Ecto neural progenitor cell (in vitro differentiated cells): ENCODE data around the gene MAP4.

Experiments used
- DNase-seq: peaks from one replicate; pipeline ENCODE4 v3.0.0-alpha.2; 2018; ENCODE audit warnings: low spot score

Gene MAP4

DNA sequence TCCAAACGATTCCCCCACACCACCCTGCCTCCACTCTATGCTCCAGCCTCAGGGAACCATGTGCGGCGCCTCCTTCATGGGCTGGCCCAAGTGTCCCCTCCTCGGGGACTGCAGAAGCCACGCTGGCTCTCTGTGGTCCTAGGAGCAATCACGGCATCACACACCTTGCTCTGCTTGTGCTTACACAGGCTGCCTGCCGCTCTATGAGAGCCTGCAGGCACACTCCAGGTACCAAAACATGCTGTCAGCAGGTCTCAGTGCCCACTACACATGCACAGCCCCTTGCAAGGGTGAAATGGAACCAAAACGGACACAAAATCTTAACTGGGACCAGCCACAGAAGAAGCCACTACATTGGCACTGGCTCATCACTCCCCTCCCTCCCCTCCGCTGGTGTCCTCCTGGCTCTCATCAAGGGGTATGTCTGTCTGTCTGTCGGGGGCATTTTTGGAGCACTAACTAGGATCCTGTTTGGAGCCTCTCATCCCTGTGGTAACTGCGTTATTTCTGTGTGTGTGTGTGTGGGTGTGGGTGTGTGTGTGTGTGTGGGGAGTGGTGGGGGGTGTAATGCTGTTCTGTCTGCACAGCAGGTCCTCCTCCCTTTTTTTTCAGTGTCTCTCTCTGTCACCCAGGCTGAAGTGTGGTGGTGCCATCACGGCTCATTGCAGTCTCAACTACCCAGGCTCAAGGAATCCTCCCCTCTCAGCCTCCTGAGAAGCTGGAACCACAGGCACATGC lies 152.7 kb downstream of the MAP4 start:
- no peak for DNase-seq

DNA sequence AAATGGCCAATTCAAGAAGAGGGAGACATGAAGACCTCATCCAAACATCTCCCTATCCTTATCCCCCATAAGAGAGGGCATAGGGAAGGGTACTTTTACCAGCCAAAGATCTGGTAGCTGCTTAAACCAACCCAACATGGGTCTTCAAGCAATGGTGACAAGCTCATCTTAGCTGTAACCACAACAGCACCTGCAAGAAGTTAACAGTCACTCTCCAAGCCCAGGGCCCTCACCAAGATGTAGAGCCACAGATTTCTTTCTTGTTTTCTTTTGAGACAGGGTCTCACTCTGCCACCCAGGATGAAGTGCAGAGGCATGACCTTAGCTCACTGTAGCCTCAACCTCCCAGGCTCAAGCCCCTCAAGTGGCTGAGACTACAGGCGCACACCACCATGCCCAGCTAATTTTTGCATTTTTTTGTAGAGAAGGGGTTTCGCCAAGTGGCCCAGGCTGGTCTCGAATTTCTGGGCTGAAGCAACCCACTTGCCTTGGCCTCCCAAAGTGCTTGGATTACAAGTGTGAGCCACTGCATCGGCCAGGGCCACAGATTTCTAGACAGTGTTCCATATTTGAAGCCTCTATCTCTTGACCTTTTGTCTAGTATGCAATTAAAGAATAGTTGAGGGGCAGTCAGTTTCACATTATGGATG lies 156.1 kb downstream of the MAP4 start:
- DNase-seq, result no peak

DNA sequence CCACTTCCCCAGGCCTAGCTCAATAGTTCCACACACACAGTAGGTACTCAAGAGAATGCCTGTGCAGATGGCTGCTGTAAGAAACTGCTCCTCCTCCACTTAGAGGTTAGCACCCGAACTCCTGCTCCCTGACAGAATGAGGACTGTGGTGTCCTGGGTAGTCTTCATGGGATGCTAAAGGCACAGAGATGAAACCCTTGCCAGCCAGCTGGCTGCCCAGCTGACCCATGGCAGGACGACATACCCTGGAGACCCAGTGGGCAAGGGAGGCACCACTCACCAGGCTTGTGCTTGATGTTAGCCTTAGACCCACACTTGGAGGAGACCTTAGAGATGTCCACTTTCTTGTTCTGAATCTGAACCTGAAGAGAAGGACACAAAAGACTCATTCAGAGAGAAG lies 159.1 kb downstream of the MAP4 start:
- no peak for DNase-seq

DNA sequence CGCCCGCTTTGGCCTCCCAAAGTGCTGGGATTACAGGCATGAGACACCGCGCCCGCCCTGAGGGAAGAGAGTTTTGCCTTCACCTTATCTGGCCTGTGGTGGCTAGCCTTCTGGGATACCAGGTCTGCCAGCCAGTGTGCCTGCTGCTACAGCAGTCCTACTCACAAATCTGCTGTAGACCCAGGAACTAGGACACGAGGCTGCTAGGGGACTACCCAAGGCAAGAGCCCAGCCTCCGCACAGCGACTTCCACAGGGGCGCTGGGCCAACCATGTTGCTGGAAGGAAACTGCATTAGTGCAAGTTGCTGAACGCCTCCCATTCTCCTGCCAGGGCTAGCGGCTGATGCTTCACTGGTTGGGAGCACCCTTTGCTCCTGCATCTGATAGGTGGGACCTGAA lies 159.5 kb downstream of the MAP4 start:
- no peak for DNase-seq

DNA sequence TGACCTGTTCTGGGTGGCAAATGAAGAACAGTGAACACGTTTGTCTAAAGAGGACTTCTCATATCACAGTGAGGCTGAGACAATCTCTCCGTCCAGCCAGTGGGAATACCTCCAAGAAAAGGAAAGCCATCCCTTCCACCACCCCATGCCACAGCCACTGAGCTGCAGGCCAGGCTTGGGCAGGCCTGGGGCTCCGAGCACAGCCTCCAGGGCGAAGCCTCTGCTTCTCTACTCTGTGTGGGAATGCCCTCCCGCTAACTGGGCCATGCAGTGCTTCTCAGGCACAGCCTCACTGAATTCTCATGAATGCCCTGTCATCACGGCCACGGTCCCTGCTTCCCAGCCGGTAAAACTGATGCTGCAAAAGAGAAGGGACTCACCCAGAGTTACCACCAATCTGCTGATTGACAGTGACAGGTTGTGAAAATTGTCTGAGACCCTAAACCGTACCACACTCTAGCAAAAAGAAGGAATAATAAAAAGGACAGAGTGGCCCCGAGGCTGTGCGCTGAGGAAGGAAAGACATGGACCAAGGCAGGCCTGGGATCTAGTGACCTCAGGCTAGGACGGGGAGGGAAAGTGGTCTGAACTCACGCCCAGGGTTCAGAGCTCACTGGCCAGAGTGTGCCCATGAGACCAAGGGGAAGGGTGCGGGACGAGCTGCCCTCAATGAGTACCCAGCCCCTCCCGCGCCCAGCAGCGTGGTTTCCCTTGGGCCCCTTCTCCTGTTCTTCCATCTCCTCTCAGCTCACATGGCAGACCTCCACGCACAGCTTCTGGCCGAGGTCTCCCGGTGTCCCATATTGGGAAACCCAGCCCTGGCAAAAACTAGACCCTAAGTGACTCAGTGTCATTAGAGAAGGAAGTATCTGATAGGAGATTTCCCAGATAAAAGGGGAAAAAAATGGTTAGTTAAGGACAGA lies 160.5 kb downstream of the MAP4 start:
- DNase-seq, result no peak

DNA sequence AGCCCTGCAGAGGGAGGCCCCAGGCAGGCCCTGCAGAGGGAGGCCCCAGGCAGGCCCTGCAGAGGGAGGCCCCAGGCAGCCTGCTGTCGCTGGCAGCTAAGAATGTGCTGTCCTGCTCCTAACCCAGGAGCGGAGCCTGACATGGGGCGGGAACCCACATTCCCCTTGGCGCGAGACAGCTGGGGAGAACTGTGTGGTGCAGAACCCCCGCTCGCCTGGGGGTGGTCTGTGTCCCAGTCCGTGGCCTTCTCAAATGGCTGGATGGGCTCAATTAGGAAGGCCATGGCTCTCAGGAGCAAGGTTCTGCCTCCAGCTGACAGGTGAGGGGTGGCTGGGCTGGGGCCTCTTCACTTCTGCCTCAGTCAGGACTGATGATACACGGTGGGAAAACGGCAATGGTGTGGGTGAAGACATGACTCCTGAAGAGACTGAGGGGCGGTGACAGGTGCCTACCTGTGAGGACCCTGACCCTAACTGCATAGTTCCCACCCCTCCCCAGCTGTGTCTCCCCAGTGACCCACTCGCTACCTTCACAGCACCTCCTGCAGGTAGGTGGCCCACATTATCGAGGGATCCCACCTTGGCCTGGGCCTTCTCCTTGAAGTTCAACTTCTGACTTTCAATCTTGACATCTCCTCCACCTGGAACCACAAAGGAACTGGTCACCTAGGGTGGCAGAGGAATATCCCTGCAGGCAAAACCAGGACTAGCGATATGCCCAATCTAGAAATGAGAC lies 161.3 kb downstream of the MAP4 start:
- DNase-seq, result no peak

DNA sequence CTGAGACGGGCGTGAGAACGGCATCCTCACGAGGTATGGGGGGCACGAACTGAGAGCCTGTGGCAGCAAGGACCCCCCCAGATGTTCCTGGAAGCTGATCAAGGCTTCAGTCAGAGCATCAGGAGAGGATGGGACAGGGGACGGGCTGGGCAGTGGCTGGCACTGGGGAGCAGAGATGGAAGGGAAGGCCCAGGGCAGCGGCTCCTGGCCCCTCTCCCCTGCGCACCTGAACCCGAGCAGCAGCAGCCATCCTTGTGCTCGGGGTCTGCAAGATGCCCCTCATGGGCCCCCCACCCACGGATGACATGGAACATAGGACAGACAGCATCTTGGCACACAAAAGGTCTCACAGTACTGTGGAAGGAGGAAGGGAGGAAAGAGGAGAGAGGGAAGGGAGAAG lies 161.9 kb downstream of the MAP4 start:
- DNase-seq, result no peak

DNA sequence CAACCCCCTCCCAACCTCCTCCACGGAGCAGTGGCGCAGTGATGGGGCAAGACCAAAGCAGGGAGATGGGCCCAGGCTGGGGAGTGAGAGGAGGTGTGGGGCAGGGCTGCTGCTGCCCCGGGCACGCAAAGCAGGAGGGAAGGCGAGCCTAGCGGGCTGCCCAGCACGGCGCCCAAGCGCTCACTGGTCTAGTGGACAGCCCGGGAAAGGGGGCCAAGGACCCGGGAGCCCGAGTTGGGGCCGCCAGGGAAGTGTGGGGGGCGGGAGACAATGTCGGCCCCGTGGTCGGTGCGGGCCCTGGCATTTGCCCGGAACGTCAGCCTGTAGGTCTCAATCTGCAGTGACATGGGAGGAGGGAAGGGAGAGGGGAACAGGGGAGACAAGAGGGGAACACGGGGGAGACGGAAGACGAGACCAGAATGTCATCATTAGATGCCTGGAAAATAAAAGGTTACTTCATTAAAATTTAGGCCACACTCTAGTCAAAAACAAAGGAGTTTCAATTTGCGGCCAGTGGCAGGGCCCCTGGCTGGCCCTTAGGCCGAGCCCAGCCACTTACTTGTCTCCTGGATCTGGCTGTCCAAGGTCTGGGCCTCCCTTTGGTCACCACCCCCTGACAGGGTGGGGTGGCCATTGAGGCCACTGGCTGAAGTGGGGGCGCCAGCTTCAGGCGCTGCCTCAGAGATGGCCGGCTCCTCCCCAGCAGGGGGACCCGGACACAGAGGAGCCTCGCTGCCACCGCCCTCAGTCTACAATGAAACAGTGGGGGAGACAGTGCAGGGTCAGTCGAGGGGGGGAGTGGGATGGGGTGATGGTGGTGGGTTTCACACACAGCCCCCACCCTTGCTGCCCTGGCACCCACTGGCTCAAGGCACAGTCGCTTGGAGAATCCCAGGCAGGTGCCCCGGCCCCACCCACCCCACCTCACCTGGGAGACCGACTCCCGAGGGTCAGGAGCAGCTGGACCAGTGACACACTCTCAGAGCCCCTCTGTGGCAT lies 163.3 kb downstream of the MAP4 start:
- no peak for DNase-seq

DNA sequence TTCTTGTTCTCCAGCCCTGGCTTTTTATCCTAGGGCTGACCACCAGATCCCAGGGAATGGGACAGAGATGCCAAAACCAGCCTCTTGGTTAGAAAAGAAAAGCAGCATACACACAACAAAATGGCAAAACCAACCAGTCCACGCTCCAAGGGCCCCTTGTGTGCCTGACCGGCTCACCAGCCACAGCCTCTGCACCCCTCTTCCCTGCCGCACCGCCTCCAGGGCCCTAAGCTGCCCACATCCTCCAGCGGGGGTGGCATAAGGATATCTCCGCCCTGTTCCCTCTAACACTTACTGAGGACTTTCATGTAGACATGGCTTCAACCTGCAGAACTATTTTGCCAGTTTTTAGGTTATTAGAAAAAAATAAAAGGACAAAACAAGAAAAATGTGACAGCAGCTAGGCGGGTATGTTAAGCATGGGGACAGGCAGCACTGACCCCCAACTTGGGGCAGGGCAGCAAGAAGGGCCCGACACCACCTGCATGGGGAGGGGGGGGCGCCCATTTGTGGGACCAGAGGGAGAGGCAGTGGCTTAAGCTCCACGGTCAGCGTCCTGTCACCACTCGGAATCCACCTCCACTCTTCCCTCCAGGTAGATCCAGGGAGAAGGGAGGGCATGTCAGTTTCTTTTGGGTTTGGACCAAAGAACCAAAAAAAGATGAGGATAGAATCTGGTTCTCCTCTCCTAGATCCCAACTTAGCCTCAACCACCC lies 164.2 kb downstream of the MAP4 start:
- DNase-seq, result no peak

DNA sequence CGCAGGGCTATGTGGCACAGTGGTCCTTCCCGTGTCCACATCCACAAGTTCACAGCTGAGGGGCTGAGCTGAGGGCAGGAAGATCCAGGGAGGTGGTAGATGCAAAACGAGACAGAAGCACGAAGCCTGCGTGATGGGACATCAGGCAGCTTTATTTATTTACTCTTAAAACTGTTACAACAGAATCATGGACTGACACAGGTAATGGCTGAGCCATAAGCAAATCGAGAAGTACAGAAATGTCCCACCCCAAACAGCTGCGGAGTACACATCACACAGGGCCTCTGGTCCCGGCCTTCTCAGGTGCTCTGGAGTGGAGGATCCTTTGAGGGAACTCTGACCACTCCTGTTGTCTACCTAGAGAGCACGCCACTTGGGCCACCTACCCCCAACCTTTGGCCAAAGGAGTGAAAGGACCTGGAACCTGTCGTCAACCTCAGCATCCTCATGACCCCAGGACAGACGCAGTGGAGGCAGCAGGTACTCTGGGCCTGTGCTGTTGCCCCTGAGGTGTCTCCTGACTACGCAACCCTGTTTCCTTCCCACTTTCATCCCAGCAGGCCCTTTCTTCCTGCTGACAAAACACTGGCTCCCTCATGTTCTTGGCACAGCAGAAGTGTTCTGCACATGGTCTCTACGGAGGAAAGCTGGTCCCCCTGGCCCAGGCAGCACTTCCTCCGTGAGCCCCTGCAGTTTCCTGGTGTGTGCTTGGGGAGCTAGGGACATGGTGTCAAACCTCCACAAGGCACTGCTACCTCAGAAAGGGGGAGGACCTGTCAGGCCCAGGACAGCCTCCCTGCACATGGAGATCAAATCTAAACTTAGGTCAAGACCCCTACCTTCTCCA lies 165.4 kb downstream of the MAP4 start:
- DNase-seq, result no peak

DNA sequence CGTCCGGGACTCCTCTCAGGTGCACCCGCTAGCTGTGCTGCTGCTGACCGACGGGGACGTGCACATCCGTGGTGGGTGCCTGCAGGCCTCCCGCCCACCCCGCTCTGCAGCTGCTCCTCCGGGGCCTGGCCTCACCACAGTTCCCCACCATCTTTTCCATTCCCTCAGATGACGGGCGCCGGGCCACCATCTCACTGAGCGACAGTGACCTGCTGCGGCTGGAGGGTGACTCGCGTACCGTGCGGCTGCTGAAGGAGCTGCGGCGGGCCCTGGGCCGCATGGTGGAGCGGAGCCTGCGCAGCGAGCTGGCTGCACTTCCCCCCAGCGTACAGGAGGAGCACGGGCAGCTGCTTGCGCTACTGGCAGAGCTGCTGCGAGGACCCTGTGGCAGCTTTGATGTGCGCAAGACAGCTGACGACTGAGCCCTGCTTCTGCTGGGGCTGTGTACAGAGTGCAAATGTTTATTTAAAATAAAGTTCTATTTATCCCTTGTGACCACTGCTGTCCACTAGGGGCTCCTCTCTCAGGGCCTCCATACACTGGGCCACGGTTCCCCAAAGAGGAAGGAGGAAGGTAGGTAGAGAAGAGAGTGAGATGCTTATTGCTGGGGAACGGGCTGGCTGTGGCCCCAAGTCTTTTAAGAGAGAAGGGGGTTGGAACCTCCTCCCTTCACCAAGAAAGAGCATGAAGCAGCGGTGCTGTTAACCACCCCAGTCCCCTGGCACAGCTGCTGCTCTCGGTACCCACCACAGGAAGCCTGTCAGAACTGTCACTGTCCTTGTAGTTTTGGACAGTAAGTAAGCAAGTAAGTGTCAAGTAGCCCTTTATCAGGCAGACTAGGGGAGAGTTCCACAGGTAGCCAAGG lies 166.3 kb downstream of the MAP4 start:
- no peak for DNase-seq

DNA sequence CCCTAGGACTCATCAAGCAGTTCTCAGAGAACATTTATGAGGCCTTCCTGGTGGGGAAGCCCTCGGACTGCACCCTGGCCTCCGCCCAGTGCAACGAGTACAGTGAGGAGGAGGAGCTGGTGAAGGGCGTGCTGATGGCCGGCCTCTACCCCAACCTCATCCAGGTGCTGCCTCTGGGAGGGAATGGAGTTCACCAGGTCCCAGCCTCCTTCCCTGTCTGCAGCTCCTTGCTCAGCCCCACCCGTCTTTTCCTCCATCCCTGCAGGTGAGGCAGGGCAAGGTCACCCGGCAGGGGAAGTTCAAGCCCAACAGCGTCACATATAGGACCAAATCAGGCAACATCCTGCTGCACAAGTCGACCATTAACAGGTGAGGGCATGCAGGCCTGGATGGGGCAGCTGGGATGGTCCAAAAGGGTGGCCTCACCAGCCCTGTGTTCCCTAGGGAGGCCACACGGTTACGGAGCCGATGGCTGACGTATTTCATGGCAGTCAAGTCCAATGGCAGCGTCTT lies 167.0 kb downstream of the MAP4 start:
- no peak for DNase-seq

DNA sequence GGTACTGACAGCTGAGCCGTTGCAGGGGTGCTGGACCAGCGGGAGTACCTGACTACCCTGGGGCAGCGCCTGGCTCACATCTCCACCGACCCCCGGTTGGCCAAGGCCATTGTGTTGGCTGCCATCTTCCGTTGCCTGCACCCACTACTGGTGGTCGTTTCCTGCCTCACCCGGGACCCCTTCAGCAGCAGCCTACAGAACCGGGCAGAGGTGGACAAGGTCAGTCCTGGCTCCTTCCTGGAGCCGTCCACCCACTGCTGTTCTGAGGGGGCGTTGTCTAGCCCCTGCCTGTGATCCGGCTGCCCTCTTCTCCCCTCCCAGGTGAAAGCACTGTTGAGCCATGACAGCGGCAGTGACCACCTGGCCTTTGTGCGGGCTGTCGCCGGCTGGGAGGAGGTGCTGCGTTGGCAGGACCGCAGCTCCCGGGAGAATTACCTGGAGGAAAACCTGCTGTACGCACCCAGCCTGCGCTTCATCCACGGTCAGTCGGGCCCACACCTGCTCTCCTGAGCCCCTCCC lies 167.6 kb downstream of the MAP4 start:
- DNase-seq, result no peak

DNA sequence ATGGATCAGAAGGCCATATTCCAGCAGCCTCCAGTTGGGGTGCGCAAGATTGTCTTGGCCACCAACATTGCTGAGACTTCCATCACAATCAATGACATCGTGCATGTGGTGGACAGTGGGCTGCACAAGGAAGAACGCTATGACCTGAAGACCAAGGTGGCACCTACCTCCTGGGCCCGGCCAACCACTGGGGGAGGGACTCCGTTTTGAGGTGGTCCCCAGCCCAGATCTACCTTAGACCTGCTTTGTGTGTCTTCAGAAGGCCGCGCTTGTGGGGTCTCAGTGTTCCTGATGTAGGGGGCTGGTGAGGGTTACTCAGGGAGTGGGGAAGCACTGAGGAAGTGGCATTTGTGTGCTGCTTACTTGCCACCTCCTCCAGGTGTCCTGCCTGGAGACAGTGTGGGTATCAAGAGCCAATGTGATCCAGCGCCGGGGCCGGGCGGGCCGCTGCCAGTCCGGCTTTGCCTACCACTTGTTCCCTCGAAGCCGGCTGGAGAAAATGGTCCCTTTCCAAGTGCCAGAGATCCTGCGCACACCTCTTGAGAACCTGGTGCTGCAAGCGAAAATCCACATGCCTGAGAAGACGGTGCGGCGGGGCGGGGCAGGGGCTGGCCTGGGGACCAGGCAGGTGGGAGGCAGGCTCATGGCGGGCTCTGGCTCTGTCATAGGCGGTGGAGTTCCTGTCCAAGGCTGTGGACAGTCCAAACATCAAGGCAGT lies 168.3 kb downstream of the MAP4 start:
- no peak for DNase-seq

DNA sequence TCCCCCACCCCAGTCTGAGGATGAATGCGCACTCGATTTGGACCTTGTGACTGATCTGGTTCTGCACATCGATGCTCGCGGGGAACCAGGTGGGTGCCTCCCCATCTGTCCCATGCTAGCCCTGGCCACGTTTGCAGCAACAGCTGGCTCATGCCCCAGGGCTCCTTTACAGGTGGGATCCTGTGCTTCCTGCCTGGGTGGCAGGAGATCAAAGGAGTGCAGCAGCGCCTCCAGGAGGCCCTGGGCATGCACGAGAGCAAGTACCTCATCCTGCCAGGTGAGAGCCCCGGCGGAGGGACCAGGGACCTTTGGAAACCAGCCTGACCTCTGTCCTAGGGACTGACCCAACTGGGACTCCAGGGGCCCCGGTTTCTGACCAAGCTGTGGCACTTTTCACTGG lies 169.0 kb downstream of the MAP4 start:
- no peak for DNase-seq

DNA sequence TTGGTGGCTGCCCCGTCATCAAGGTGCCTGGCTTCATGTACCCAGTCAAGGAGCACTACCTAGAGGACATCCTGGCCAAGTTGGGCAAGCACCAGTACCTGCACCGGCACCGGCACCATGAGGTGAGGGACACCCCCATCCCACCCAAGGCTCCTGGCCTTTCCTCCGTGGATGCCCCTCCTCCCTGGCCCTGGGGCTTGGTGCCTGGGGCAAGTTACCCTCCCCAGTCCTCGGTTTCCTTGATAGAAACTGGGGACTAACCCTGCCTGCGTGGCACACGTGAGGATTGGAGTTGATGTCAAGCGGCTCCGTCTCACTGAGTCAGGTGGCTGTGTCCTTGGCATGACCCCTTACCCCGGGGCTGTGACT lies 169.4 kb downstream of the MAP4 start:
- no peak for DNase-seq

DNA sequence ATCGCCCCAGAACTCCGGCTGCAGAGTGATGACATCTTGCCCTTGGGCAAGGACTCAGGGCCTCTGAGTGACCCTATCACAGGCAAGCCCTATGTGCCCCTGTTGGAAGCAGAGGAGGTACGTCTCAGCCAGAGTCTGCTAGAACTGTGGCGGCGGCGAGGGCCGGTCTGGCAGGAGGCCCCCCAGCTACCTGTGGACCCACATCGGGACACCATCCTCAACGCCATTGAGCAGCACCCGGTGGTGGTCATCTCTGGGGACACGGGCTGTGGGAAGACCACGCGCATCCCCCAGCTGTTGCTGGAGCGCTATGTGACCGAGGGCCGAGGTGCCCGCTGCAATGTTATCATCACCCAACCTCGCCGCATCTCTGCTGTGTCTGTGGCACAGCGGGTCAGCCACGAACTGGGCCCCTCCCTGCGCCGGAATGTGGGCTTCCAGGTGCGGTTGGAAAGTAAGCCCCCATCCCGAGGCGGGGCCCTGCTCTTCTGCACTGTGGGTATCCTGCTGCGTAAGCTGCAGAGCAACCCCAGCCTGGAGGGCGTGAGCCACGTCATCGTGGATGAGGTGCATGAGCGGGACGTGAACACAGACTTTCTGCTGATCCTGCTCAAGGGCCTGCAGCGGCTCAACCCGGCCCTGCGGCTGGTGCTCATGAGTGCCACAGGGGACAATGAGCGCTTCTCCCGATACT lies 169.9 kb downstream of the MAP4 start:
- no peak for DNase-seq
